Immature natural killer cell (primary cell): ENCODE measurements around the gene B3GALT6. TPM values are rescaled to one million over a fixed set of nuclear protein-coding genes. Genes with fewer than 3 reads are reported as not detected.

Experiments
- DNase-seq, 3 donors: peaks; one replicate each; pipeline ENCODE4 v3.0.0; 2022; ENCODE audit warnings: mixed read lengths in 1 of 3
- H3K27ac Mint-ChIP-seq, 6 donors: one replicate each; pipeline ENCODE4 v1.8.0; 2020; ENCODE audit warnings: mixed read lengths in 6 of 6, mild to moderate bottlenecking in 5 of 6, inconsistent platforms in 4 of 6, moderate library complexity in 3 of 6
- H3K27me3 Mint-ChIP-seq, 3 donors: one replicate each; pipeline ENCODE4 v1.8.0; 2020 to 2021; ENCODE audit warnings: low read depth in 3 of 3, mild to moderate bottlenecking in 3 of 3, mixed read lengths in 3 of 3, moderate library complexity in 3 of 3, inconsistent platforms in 1 of 3
- H3K36me3 Mint-ChIP-seq, 3 donors: one replicate each; pipeline ENCODE4 v1.8.0; 2020; ENCODE audit warnings: mixed read lengths in 3 of 3, inconsistent platforms in 2 of 3, mild to moderate bottlenecking in 2 of 3
- H3K4me1 Mint-ChIP-seq, 2 donors: one replicate each; pipeline ENCODE4 v1.8.0; 2020; ENCODE audit warnings: inconsistent platforms in 2 of 2, mild to moderate bottlenecking in 2 of 2, mixed read lengths in 2 of 2, moderate library complexity in 1 of 2
- H3K4me3 Mint-ChIP-seq, 5 donors: one replicate each; pipeline ENCODE4 v1.8.0; 2020; ENCODE audit warnings: mild to moderate bottlenecking in 5 of 5, mixed read lengths in 5 of 5, inconsistent platforms in 3 of 5, moderate library complexity in 3 of 5
- H3K9me3 Mint-ChIP-seq, 6 donors: one replicate each; pipeline ENCODE4 v1.8.0; 2020; ENCODE audit warnings: mild to moderate bottlenecking in 6 of 6, mixed read lengths in 6 of 6, inconsistent platforms in 4 of 6, moderate library complexity in 3 of 6
- polyA plus RNA-seq, 3 donors: library from polyadenylated mRNA; unstranded; fragments of 300-500 nt; fragmentation: Illumina TruSeq; gene quantifications; one replicate each; pipeline ENCODE4 v1.2.3, GENCODE V29; 2021

B3GALT6 gene
- polyA plus RNA-seq, 3 donors from 2014 or later = 5.3 to 13.9 (median 9.9) TPM

DNA sequence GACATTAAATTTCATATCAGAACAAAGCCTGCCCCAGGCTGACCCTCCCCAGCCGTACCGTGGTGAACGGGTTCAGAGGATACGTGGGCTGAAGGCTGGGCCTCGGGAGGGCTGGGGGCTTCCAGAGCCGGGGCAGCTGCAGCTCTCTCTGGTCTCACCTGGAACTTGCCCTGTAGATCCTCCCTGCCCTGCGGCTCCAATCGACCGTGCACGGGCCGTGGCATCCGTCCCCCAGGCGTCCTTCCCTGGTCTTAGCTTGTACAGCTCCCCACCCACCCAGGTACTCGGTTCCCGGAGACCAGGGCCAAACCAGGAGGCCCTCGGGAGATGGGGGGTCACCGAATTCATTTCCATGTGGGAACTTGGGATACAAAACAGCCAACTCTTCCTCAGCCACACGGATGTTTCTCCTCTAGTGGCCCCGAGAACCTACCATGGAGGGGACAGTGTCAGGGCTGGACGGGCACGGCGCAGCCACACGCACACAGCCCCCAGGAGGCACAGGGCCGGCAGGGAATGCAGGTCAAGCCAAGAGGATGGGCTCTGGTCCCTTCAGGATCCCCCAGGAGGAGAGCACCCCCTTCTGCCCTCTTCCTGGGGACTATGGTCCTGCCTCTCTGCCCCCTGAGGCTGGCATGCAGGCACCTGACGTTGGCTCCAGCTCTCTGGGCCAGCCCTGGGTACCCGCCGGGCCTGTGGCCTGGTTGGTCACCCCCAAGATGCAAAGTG lies 3.1 kb downstream of the B3GALT6 start:
- Mint-ChIP-seq H3K4me1 (peaks cover 23 to 27% of the 10 kb centered on the region in 2 donors), H3K9me3 (no peaks in the 10 kb centered on the region), H3K27ac (no peak overlapping the region), H3K36me3 (peaks cover 0 to 6% (median 0%) of the 10 kb centered on the region in 3 donors), H3K4me3 (peak overlapping the region in 1 of 5 donors; percentile 38), H3K27me3 (peaks cover 8 to 18% (median 14%) of the 10 kb centered on the region in 3 donors)
- no peak for DNase-seq

DNA sequence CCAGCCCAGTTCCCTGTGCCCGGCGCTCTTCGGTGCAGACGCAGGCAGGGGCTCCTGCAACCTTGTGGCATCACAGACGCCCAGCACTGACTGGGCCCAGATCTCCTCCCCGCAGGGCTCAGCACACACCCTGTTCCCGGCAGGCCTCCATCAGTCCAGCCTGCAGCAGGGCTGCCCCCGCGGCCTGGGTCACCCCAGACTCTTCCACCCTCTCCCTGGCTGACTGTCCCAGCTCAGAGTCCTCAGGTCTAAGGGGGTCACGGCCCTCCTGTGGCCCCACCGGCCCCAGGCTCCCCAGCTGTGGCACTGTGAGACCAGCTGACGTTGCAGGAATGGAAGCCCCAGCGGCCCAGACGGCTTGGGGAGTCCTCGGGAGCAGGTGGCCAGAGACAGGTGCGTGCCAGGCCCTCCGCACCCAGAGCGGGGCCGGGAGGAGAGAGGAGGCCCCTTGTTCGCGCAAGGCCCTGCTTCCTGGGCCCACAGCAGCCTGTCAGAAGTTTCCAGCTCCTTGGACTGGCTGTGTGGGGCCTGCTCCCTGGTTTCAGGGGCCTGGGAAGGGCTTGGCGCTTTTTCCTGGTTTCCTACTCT lies 4.2 kb downstream of the B3GALT6 start:
- peak overlapping the region in 1 of 6 donors; percentile 20 for H3K27ac Mint-ChIP-seq
- H3K9me3 Mint-ChIP-seq = no peaks in the 10 kb centered on the region
- peaks cover 5 to 11% (median 10%) of the 10 kb centered on the region in 3 donors for H3K27me3 Mint-ChIP-seq
- H3K4me1 Mint-ChIP-seq = peaks cover 13 to 16% of the 10 kb centered on the region in 2 donors
- H3K4me3 Mint-ChIP-seq = no peak overlapping the region
- H3K36me3 Mint-ChIP-seq = peaks cover 0 to 6% (median 0%) of the 10 kb centered on the region in 3 donors
- no peak for DNase-seq

DNA sequence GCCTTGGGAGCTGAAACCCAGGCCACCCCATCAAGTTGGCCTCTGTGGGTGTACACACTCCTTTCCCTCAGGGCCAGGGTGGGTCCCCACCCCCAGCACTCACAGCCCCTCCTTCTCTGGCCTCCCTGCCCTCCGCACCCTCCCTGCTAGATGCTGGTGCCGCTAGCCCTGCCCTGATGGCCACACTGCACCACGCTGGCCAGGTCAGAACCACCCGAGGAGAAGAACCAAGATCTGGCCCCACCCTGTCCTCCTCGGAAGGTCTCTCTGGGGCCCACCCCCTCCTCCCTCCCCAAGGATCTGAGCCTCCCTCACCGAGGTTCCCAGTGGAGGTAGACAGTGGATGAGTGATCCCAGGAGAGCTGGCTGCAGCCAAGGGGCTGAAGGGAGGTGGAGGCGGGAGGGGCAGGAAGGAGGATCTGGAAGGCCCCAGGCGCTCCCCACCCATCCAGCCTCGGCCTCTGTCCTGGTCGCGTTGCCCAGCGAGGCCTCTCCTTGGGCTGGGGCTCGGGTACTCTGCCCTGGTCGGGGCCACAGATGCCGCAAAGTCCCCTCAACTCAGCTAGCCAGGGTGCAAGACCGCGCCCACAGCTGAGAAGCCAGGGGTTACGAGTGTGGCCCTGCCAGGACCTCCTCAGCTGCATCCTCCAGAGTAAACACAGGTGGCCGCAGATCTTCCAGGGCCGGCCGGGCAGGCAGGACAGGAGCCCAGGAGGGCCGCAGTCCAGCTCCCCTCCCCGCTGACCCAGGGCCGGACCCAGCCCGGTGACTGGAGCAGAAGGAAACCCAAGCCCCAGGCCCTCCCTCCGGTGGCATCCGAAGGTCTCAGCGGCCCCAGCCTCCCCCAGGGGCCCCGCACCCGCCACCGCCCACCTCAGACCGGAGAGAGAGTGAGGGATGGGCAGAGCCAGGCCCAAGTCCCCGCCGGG lies 5.2 kb downstream of the B3GALT6 start:
- peaks cover 0 to 6% (median 0%) of the 10 kb centered on the region in 3 donors for H3K36me3 Mint-ChIP-seq
- peaks cover 13 to 16% of the 10 kb centered on the region in 2 donors for H3K4me1 Mint-ChIP-seq
- peaks cover 3 to 9% (median 9%) of the 10 kb centered on the region in 3 donors for H3K27me3 Mint-ChIP-seq
- H3K4me3 Mint-ChIP-seq = no peak overlapping the region
- no peaks in the 10 kb centered on the region for H3K9me3 Mint-ChIP-seq
- no peak for DNase-seq
- H3K27ac Mint-ChIP-seq = peak overlapping the region in 1 of 6 donors; percentile 20

DNA sequence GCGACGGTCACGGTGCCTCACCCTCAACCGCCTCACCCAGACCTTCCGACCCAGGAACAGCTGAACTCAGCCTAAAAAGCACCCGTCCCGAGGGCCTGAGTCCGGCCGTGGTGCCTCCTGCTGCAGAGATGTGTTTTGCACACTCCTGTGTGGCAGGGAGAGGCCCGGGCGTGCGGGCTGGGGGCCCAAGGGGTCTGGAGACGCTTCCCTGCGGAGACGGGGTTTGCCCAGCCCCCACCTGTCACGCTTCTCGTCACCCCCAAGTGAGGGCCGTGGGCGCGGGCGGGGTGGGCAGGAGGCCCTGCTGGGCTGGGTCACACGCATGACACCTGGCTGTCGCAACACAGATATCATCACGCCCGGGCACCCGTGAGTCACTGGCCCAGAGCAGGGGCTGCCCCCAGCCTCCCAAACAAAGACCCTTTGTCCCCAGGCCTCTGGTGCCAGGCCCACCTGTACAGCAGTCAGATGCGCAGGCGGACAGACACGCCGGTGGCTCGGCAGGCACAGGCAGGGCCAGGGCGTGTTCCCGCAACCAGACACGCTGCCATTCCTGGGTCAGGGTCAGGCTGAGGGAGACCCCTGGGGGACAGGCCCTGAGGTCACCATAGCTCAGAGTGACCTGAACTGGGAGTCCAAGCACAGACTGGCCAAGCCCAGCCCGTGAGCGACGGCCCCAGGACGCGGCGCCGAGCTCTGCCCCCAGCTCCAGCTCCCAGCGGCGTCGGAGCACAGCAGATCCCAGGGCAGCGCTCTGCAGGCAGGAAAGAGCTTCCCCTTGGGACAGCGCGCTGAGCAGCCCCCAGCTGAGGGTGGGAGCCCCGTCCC lies 6.1 kb downstream of the B3GALT6 start:
- H3K36me3 Mint-ChIP-seq = peaks cover 0 to 6% (median 0%) of the 10 kb centered on the region in 3 donors

DNA sequence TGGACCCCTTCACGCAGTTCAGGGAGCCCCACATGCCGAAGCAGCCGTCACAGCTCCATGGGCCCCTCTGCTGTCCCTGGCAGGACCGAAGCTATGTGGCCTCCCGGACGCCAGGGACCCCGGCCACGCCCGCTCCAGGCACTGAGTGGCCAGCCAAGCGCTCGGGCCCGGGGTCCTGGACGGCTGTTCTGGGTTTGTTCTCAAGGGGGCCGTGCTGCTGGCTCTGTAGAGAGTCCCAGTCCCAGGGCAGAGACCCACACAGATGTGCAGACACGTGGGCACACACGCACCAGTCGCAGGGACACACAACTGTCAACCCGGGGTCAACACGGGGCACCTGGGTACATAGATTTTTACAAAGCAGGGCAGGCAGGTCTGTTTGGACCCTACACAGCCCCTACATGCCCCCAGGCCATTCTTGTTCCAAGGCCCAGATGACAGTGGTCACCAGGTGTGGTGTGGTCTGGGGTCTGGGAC lies 6.7 kb downstream of the B3GALT6 start:
- Mint-ChIP-seq H3K4me1 (peaks cover 9 to 10% of the 10 kb centered on the region in 2 donors), H3K4me3 (no peak overlapping the region), H3K27ac (no peak overlapping the region), H3K27me3 (peaks cover under 1 to 6% (median under 1%) of the 10 kb centered on the region in 3 donors), H3K9me3 (no peaks in the 10 kb centered on the region), H3K36me3 (peaks cover 0 to 3% (median 0%) of the 10 kb centered on the region in 3 donors)
- no peak for DNase-seq

More for the DNA sequence above, 6.1 kb downstream of the B3GALT6 start:
- Mint-ChIP-seq H3K4me3 (no peak overlapping the region), H3K4me1 (peaks cover 13 to 16% of the 10 kb centered on the region in 2 donors), H3K9me3 (no peaks in the 10 kb centered on the region), H3K27ac (no peak overlapping the region), H3K27me3 (peaks cover 3 to 9% (median 6%) of the 10 kb centered on the region in 3 donors)
- DNase-seq = no peak

DNA sequence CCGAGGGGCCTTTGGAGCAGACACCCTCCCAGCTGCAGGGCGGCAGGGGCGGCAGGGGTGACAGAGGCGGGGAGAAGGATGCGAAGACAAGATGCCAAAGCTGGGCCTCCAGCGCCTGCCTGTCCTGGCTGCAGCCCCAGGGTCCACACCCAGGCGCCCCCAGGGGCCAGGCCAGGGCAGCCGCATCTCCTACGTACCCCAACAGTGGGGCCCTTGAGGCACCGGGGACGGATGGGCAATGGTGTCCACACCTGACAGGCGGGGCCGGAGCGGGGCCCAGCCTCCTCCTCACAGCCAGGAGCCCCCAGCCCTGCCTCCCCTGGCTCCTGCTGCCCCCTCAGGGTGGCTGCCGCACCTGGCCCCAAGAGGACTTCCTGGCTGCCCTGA lies 7.2 kb downstream of the B3GALT6 start:
- Mint-ChIP-seq H3K27ac (no peak overlapping the region), H3K9me3 (no peaks in the 10 kb centered on the region), H3K4me1 (peaks cover 4 to 5% of the 10 kb centered on the region in 2 donors), H3K36me3 (no peaks in the 10 kb centered on the region), H3K4me3 (no peak overlapping the region), H3K27me3 (peaks cover 0 to 2% (median 0%) of the 10 kb centered on the region in 3 donors)
- no peak for DNase-seq

DNA sequence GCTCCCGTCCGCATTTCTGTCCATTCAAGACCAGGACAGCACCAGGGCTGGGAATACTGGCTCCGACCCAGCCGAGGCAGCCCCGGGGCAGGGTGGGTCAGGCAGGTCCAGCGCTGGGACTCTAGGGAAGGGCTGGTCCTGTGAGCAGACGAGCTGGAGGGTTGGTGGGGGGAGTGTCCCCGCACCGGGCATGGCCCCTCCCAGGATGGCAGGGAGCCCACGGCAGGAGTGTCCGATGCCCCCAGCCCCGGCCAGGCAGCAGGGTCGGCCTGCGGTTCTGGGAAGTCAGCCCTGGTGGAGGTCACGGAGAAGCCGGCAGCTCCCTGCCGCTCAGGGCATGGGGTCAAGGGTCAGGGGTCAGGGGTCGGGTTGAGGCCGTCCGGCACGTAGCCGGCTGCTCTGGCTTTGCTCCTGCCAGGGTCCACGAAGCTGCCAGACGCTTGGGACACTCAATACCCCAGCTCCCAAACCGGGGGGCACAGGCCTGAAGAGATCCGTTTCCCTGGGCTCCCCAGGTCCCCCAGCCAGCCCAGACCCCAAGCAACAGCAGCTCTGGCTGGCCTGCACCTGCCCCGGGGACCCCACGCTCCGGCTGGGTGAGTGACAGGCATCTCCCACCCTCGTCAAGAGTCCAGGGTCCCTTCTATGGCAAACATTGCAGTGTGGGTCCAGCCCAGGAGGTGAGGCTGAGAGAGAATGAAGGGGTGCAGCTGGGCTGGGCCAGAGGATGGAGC lies 7.7 kb downstream of the B3GALT6 start:
- no peaks in the 10 kb centered on the region for H3K9me3 Mint-ChIP-seq

DNA sequence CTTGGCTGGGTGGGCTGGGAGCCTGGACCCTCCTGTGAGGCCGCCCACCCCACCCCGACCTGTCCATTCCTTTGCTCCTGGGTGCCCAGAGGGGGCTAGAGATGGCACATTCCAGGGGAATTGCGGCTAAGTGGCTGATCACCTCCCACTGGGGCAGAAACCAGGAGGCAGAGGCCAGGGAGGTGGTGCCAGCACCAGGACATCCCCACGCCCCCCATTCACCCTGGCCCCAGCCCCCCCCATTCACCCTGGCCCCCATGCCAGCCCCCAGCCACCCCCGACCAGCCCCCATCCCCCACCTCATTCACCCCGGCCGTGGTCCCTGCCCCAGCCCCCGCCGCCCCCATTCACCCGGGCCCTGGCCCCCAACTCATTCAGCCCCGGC lies 8.3 kb downstream of the B3GALT6 start:
- no peaks in the 10 kb centered on the region for H3K9me3 Mint-ChIP-seq
- no peaks in the 10 kb centered on the region for H3K4me1 Mint-ChIP-seq
- H3K4me3 Mint-ChIP-seq = no peak overlapping the region
- no peaks in the 10 kb centered on the region for H3K27me3 Mint-ChIP-seq
- no peak overlapping the region for H3K27ac Mint-ChIP-seq
- DNase-seq = no peak
- H3K36me3 Mint-ChIP-seq = no peaks in the 10 kb centered on the region

More for the DNA sequence above, 7.7 kb downstream of the B3GALT6 start:
- DNase-seq = no peak
- H3K4me3 Mint-ChIP-seq = no peak overlapping the region
- no peak overlapping the region for H3K27ac Mint-ChIP-seq
- no peaks in the 10 kb centered on the region for H3K4me1 Mint-ChIP-seq
- H3K36me3 Mint-ChIP-seq = no peaks in the 10 kb centered on the region
- H3K27me3 Mint-ChIP-seq = no peaks in the 10 kb centered on the region

DNA sequence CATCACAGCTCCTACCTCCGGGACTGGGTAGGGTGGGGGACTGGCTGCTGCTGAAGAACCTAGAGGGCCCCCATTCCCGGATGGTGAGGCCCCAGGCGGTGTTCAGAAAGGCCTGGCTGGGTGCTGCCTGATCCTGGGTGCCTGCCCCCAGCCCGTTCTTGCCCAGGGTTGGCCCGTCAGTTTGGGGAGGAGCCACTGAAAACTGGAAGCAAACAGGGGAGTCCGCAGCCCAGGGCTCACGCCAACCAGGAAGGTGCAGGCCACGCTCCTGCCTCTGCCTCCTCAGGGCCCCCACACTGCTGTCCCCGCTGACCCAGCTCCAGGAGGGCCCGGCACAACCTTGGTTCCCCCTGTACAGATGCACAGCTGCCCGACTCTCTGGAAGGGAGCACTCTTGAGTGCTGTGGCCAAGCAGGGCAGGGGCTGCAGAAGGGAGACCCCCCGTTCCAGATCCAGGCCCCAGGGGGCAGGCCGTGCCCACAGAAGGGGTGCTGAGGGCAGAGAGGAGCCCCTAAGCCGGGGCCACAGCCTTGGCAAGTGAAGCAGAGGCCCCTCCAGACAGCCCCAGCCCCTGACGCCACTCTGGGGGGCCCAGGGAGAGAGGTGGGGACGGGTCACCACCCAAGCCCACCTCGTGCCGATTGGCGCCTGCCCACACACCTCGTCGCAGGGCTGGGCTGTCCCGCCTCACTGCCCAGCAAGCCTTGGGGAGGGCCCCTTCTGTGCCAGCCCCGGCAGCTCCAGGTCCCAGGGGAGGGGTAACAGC lies 9.0 kb downstream of the B3GALT6 start:
- Mint-ChIP-seq H3K4me3 (no peak overlapping the region), H3K36me3 (no peaks in the 10 kb centered on the region), H3K27me3 (no peaks in the 10 kb centered on the region), H3K9me3 (no peaks in the 10 kb centered on the region), H3K27ac (no peak overlapping the region), H3K4me1 (no peaks in the 10 kb centered on the region)
- no peak for DNase-seq

DNA sequence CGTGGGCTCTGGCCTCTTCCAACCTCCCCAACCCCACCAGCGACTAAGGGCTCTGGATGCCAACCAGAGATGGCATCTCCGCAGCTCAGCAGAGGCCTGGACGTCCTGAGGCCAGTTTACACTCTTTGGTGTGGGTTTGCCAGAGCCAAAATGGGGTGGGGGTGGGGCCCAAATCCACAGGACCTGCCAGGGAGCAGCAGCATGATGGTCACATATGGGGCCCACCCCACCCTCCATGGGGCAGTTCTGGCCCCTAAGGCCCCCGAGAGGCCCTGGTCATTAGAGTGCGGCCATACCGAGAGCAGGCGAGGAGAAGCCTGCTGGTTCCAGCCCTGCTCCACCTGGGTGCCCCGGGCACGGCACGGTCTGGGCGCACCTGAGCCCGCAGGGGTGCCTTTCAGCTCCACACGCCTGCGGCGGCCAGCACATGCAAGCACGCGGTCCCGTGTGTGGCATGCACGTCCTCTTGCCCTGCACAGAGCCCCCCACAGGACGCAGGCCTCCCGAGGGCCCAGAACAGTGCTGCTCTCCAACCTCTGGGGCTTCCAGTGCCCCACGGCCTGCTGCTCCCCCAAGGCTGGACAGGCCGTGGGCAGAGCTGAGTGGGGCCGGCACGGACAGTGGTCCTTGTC lies 9.7 kb downstream of the B3GALT6 start:
- no peaks in the 10 kb centered on the region for H3K4me1 Mint-ChIP-seq
- no peak overlapping the region for H3K4me3 Mint-ChIP-seq

DNA sequence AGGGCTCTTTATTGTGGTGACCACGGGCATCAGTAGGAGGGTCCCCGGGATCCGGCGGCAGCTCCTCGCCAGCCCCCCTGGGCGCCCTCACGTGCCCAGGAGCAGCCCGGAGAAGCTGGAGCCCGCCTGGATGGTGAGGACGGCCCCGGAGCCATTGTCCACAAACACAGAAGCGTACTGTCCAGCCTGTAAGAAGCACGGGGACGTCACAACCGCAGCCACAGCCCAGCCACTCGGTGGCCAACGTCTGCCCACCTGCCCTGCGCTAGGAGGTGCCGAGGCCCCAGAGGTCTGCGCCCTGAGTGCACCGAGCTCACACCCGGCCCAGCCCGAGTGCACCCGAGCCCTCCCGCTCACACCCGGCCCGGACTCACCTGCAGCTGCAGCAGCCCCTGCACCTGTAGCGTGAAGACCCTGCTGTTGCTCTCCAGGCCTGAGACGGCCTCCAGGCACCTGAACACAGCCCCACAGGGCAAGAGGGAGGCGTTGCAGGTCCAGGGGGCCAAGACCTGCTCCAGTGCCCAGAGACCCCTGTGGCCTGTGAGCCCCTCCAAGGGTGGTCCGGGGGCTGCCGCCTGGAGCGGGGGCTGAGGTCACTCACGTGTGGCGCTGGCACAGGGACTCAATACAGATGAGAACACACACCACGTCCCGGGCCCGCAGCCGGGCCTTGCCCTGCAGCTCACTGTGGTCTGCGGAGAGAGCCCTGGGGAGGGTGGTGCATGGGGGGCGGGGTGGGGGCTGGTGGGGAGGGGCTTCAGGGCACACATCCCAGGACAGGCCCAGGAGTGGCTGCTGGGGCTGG lies 10.6 kb downstream of the B3GALT6 start:
- no peak overlapping the region for H3K4me3 Mint-ChIP-seq
- no peaks in the 10 kb centered on the region for H3K9me3 Mint-ChIP-seq
- no peak for DNase-seq
- H3K27me3 Mint-ChIP-seq = peaks cover 0 to 1% (median 0%) of the 10 kb centered on the region in 3 donors
- no peaks in the 10 kb centered on the region for H3K4me1 Mint-ChIP-seq
- H3K27ac Mint-ChIP-seq = no peak overlapping the region
- no peaks in the 10 kb centered on the region for H3K36me3 Mint-ChIP-seq

More for the DNA sequence above, 9.7 kb downstream of the B3GALT6 start:
- Mint-ChIP-seq H3K36me3 (no peaks in the 10 kb centered on the region), H3K27me3 (no peaks in the 10 kb centered on the region), H3K9me3 (no peaks in the 10 kb centered on the region), H3K27ac (no peak overlapping the region)
- no peak for DNase-seq
